DOHH2 (cell line): ENCODE measurements around the gene SLC48A1.
A peak's percentile ranks its signal among the peaks of the same experiment; 100 is the strongest.

Experiments
- H3F3A ChIP-seq: fragments of 200-600 bp; sonication (generic), shearing (Covaris generic); 2 replicates; pipeline ENCODE4 v1.6.0; 2016; ENCODE audit warnings: antibody characterized with exemption, mild to moderate bottlenecking; ENCODE audit not compliant: control insufficient read depth, insufficient read depth
- H3K27ac ChIP-seq: fragments of 200-600 bp; sonication (generic); 2 replicates; pipeline ENCODE4 v1.5.1; 2014; ENCODE audit warnings: low read depth, mild to moderate bottlenecking, low read length, moderate library complexity
- H3K27me3 ChIP-seq: fragments of 200-600 bp; sonication (generic); 2 replicates; pipeline ENCODE4 v1.6.1; 2014; ENCODE audit warnings: mild to moderate bottlenecking, low read length, mixed read lengths; ENCODE audit not compliant: control insufficient read depth
- H3K36me3 ChIP-seq: fragments of 200-600 bp; sonication (generic); 2 replicates; pipeline ENCODE4 v1.6.1; 2014; ENCODE audit warnings: mild to moderate bottlenecking, low read length, moderate library complexity, mixed read lengths; ENCODE audit not compliant: control insufficient read depth
- H3K4me1 ChIP-seq: fragments of 200-600 bp; sonication (generic); 2 replicates; pipeline ENCODE4 v1.6.1; 2014; ENCODE audit warnings: mild to moderate bottlenecking, low read length, mixed read lengths; ENCODE audit not compliant: control insufficient read depth
- H3K4me2 ChIP-seq: fragments of 200-600 bp; sonication (generic); 2 replicates; pipeline ENCODE4 v1.6.0; 2014; ENCODE audit warnings: mild to moderate bottlenecking, low read length, moderate library complexity
- H3K4me3 ChIP-seq: fragments of 200-600 bp; sonication (generic); 2 replicates; pipeline ENCODE4 v1.5.1; 2014; ENCODE audit warnings: mild to moderate bottlenecking, low read length, mixed read lengths
- H3K79me2 ChIP-seq: fragments of 200-600 bp; sonication (generic); 2 replicates; pipeline ENCODE4 v1.6.1; 2014; ENCODE audit warnings: mild to moderate bottlenecking, low read length, mixed read lengths; ENCODE audit not compliant: control insufficient read depth
- H3K9me2 ChIP-seq: fragments of 200-600 bp; sonication (generic); replicated peaks from 2 replicates; pipeline ENCODE4 v1.6.1; 2014; ENCODE audit warnings: mild to moderate bottlenecking, low read length, mixed read lengths; ENCODE audit not compliant: control insufficient read depth
- H3K9me3 ChIP-seq: fragments of 200-600 bp; sonication (generic); 2 replicates; pipeline ENCODE4 v1.6.1; 2014; ENCODE audit warnings: antibody characterized with exemption, low read length, mixed read lengths; ENCODE audit not compliant: control insufficient read depth, insufficient read depth
- H4K20me1 ChIP-seq: fragments of 200-600 bp; sonication (generic); 2 replicates; pipeline ENCODE4 v1.6.0; 2014; ENCODE audit warnings: low read depth, mild to moderate bottlenecking, antibody characterized with exemption, low read length, moderate library complexity; ENCODE audit not compliant: control insufficient read depth, insufficient read depth
- CTCF ChIP-seq: fragments of 200-600 bp; sonication (generic); IDR thresholded peaks from one replicate; pipeline ENCODE4 v1.5.1; 2014; ENCODE audit warnings: antibody characterized with exemption, mild to moderate bottlenecking, low read depth, low read length; ENCODE audit not compliant: poor library complexity, severe bottlenecking
- EZH2phosphoT487 ChIP-seq: fragments of 200-600 bp; sonication (generic); IDR thresholded peaks from 2 replicates; pipeline ENCODE4 v1.6.1; 2017; ENCODE audit warnings: borderline replicate concordance, mild to moderate bottlenecking, antibody characterized with exemption, low read length, moderate library complexity, mixed read lengths

Gene SLC48A1

GRCh38 chr12:47779943-47780504 is 7.0 kb downstream of the SLC48A1 start:
- TF ChIP-seq CTCF (no peak), EZH2phosphoT487 (no peak)
- Histone ChIP-seq H3K4me1 (peaks cover 27% of the 10 kb centered on the region), H3K4me2 (peak overlapping the region; percentile 57), H3K9me3 (no peaks in the 10 kb centered on the region), H4K20me1 (no peaks in the 10 kb centered on the region), H3K79me2 (no peaks in the 10 kb centered on the region), H3K9me2 (no peaks in the 10 kb centered on the region), H3K36me3 (peaks cover 35% of the 10 kb centered on the region), H3K27me3 (no peaks in the 10 kb centered on the region), H3F3A (peaks cover 10% of the 10 kb centered on the region), H3K4me3 (no peak overlapping the region; the same call in 1 of the 2 replicates), H3K27ac (no peak overlapping the region)

- Histone ChIP-seq H3K27me3 (no peaks in the 10 kb centered on the region), H3K4me3 (no peak overlapping the region), H4K20me1 (no peaks in the 10 kb centered on the region), H3K9me2 (no peaks in the 10 kb centered on the region), H3K4me2 (no peak overlapping the region), H3K36me3 (peaks cover 52% of the 10 kb centered on the region), H3K79me2 (no peaks in the 10 kb centered on the region), H3K9me3 (no peaks in the 10 kb centered on the region), H3F3A (peaks cover 10% of the 10 kb centered on the region), H3K4me1 (peaks cover 24% of the 10 kb centered on the region), H3K27ac (no peak overlapping the region; the same call in 1 of the 2 replicates)
- TF ChIP-seq CTCF (no peak), EZH2phosphoT487 (no peak)
These were observed 8.7 kb downstream of the SLC48A1 start for GRCh38 chr12:47781479-47782371.

- no peak overlapping the region for H3K27ac ChIP-seq
- H3K27me3 ChIP-seq = no peaks in the 10 kb centered on the region
- H3K4me1 ChIP-seq = peaks cover 21% of the 10 kb centered on the region
- H3K4me2 ChIP-seq = no peak overlapping the region
- no peaks in the 10 kb centered on the region for H3K79me2 ChIP-seq
- H4K20me1 ChIP-seq = no peaks in the 10 kb centered on the region
- H3K36me3 ChIP-seq = peaks cover 59% of the 10 kb centered on the region
- no peaks in the 10 kb centered on the region for H3K9me3 ChIP-seq
- no peak overlapping the region for H3K4me3 ChIP-seq
- no peak for TF ChIP-seq EZH2phosphoT487
- no peak for TF ChIP-seq CTCF
- peaks cover 10% of the 10 kb centered on the region for H3F3A ChIP-seq
- H3K9me2 ChIP-seq = no peaks in the 10 kb centered on the region
These were observed 9.3 kb downstream of the SLC48A1 start for GRCh38 chr12:47782372-47782770.
